Dermis blood vessel endothelial cell (primary cell): Measurements from ENCODE around the gene EEF2K. TPM values are rescaled to one million over a fixed set of nuclear protein-coding genes. Genes with fewer than 3 reads are reported as not detected.

Experiments used
- DNase-seq: peaks from one replicate; pipeline ENCODE4 v3.0.0; 2010
- total RNA-seq: library from RNA; depleted of rRNA; stranded (reverse); fragments of >200 nt; gene quantifications from 2 replicates; pipeline ENCODE4 v1.2.3, GENCODE V29; 2014

EEF2K gene
- total RNA-seq, 1 donor from 2014 or later: 44.1 TPM

- no peak for DNase-seq
Measured at GRCh38 chr16:22253272-22253671, 47.2 kb downstream of the EEF2K start.

- no peak for DNase-seq
Measured at GRCh38 chr16:22255335-22255734, 49.3 kb downstream of the EEF2K start.

GRCh38 chr16:22257440-22257839 is 51.4 kb downstream of the EEF2K start:
- DNase-seq: no peak

GRCh38 chr16:22260490-22260889 is 54.4 kb downstream of the EEF2K start:
- DNase-seq: no peak

- peak; percentile 58 for DNase-seq
Measured at GRCh38 chr16:22262460-22262859, 56.4 kb downstream of the EEF2K start.

- DNase-seq: no peak
Measured at GRCh38 chr16:22264786-22265185, 58.7 kb downstream of the EEF2K start.

- no peak for DNase-seq
Measured at GRCh38 chr16:22265351-22265750, 59.3 kb downstream of the EEF2K start.

- DNase-seq: no peak
Measured at GRCh38 chr16:22266546-22266945, 60.5 kb downstream of the EEF2K start.

GRCh38 chr16:22267764-22268163 is 61.7 kb downstream of the EEF2K start:
- DNase-seq: no peak

- no peak for DNase-seq
Measured at GRCh38 chr16:22270525-22270924, 64.4 kb downstream of the EEF2K start.

GRCh38 chr16:22272870-22273650 is 67.0 kb downstream of the EEF2K start:
- no peak for DNase-seq

- no peak for DNase-seq
Measured at GRCh38 chr16:22274916-22275315, 68.8 kb downstream of the EEF2K start.

- DNase-seq: no peak
Measured at GRCh38 chr16:22278441-22279230, 72.6 kb downstream of the EEF2K start.

GRCh38 chr16:22282254-22282892 is 76.3 kb downstream of the EEF2K start:
- no peak for DNase-seq

GRCh38 chr16:22284637-22285036 is 78.6 kb downstream of the EEF2K start:
- DNase-seq: no peak

GRCh38 chr16:22285080-22285479 is 79.0 kb downstream of the EEF2K start:
- no peak for DNase-seq

- no peak for DNase-seq
Measured at GRCh38 chr16:22291020-22291419, 84.9 kb downstream of the EEF2K start.

GRCh38 chr16:22291860-22292318 is 85.8 kb downstream of the EEF2K start:
- DNase-seq: no peak

- DNase-seq: no peak
Measured at GRCh38 chr16:22292320-22292719, 86.2 kb downstream of the EEF2K start.

GRCh38 chr16:22293137-22294106 is 87.3 kb downstream of the EEF2K start:
- no peak for DNase-seq

- peak; percentile 24 for DNase-seq
Measured at GRCh38 chr16:22296225-22297113, 90.4 kb downstream of the EEF2K start.
